IPS-NIHi11 (cell line): Measurements from ENCODE around the gene SZT2.

Experiments used
- DNase-seq: peaks from one replicate; pipeline ENCODE4 v3.0.0; 2012; ENCODE audit warnings: mixed read lengths, low spot score

SZT2 gene

DNA sequence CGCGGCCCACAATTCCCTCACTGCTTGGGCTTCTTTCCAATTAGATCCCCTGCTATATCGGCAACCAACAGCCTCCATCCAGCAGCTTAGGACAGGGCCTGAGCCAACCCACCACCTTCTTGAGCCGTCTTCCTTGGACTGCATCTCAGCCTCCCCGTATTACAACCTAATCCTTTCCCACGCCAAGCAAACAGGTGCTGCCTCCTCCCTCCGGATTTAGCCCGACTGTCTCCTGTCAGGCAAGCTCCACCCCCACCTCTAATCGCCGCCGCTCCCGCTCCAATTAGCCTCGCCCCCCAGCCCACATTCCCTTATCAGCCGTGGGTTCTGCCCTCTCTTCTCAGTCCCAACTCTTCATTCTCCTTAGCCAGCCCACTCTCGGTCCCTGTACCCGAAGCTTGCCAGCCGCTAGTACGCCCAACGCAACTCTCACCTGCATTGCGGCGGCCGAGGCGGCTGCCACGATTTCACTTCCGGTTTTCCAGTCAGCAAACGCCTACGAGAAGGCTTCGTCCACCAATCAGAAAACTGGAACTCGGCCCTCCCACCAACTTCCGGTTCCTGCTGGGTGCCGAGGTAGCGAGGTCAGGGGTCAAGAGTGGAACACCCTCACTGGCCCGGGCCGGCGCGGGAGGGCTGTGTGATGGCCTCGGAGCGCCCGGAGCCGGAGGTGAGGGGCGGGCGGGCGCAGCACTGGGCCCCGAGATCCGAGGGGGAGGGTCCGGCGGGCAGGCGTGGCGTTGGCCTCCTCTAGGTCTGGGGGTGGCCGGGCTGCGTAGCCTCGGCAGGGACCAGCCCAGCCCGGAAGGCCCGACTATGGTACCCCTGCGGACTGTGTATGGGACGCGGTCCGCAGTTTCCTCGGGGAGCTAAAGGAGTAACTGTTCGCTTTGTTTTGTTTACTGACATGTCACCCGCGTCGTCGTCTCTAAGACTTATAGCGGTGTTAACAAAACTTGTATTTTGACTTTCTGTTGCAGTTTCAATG is at the start of gene SZT2, which contains the start of gene MED8:
Gene SZT2 (plus strand): TSS at position 574 of the 988 bp plus-strand sequence. CDS start 70 bp downstream, at position 644.
Gene MED8 (minus strand): TSS at position 475 of the 988 bp plus-strand sequence. CDS start 36 bp downstream, at position 439.
- DNase-seq = peak; percentile 98

GRCh38 chr1:43340559-43340958 is 49.1 kb upstream of the SZT2 start:
- DNase-seq = no peak

DNA sequence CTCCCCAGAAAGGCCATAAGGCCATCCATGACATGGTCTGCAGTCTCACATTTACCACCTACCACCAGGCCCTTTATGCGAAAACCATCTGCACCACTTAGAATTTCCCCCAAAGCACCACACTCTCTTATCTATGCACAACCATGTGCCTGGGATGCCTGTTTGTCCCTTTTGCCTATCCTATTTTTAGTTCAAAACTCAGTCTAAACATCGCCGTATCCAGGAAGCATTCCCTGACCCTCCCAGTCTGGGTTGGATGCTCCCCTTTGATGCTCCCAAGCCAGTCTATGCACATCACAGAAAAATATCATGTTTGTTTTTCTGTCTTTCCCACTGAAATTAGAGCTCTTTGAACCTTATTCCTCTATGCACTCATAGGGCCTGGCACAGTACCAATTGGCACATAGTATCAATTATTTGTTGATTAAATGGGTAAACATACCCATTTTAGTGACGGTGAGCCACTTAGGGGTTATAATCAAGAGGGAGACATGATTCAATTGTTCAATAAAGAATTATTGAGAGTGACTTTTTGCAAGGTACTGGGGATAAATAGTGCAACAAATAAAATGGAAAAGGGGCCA is 45.3 kb upstream of the SZT2 start:
- DNase-seq = no peak

GRCh38 chr1:43345120-43345519 is 44.6 kb upstream of the SZT2 start:
- no peak for DNase-seq

- no peak for DNase-seq
Measured at GRCh38 chr1:43346636-43347035, 43.1 kb upstream of the SZT2 start.

GRCh38 chr1:43348343-43348808 is 41.3 kb upstream of the SZT2 start:
- DNase-seq = peak; percentile 55

- peak; percentile 99 for DNase-seq
Measured at GRCh38 chr1:43348809-43349593, 40.7 kb upstream of the SZT2 start.

DNA sequence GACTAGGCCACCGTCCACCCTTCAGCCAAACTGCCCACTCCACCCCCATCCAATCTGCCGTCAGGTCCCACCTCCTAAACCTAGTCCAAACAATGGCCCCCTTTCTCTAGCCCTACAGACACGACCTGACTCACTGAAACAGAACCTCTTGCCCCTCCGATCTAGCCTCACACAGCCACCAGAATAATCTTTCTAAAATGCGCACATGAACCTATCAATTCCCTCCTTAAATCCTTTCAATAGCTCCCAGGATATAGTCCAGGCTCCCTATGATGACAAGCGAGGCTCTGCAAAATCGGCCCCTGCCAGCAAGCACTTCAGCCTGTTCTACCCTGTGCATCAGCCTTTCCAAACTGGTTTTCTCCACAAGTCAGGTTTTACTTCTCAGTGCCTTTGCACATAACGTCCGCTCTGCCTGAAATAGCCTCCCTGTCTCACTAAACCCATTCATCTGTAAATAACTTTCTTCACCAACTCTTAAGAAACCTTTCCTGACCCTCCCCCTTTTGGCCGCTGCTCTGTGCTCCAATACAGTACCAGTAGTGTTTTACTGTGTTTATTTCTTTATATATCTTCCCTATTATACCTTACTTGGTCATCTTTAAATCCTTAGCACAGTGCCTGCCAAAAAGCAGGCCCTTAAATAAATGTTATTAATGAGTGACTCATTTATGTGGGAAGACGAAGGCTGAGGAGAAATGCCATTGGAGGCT is 39.9 kb upstream of the SZT2 start:
- no peak for DNase-seq

DNA sequence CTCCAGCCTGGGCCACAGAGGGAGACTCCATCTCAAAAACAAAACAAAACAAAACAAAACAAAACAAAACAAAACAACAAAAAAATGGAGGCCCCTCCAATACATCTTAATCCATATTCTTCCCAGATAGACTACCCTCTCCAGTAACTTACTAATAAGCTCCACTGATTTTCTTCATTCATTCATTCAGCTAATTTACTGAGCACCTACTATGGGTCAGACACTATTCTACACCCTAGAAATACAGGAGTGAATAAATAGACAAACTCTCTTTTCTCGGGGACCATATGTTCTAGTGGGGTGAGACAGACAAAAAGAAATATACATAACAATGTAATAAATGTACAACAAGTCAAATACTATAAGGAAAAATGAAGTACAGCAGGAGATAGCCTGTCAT is 38.7 kb upstream of the SZT2 start:
- no peak for DNase-seq

GRCh38 chr1:43351421-43352350 is 38.0 kb upstream of the SZT2 start:
- DNase-seq = no peak

- DNase-seq = no peak
Measured at GRCh38 chr1:43352351-43352705, 37.4 kb upstream of the SZT2 start.

DNA sequence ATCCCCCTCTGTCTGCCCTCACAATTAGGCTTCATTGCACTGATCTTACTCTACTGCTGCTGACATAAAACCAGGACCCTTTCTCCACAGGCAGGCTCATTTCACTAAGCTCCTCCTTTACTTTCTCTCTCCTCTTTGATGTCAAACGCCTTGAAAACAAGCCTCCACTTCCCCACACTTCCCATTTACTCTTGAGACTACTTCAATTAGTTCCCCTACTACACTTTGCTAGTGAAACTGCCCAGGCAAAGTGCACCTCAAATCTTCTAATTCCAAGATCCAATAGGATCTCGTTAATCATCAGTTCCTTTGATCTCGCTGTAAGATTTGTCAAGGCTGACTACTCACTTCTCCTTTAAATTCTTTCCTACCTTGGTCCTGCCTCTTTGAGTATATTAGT is 36.8 kb upstream of the SZT2 start:
- DNase-seq = no peak

DNA sequence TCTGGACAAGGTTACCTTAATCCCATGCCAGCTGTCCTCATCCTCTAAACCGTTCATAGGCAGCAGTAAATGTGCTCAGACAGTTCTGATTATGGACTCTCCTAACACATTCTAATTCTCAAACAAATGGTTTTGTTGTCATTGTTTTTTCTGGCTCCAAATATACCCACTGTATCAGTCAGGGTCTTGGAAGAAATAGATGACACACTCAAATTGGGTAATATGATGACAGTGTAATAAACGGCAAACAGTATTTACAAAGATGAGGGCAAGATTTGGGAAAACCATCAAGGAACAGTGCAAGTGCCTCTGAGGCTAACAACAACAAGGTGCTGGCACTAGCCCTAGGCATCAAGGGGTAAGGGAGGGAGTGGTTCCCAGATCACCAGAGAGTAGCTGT is 35.2 kb upstream of the SZT2 start:
- DNase-seq = no peak

DNA sequence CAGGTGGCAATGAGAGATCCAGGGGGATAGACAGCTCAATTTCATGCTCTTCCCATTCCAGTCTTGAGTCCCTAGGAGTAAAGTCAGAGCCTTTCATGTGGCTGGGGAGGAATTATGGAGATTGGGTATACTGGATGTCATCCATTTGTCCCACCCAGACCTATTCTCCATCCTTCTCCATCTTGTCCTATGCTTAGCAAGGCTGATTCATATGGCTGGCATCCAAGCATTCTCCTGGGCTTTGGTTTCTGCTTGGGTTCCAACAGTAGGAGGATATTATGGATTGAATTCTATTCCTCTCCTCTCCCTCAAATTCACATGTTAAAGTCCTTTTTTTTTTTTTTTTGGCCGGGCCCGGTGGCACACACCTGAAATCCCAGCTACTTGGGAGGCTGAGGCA is 34.8 kb upstream of the SZT2 start:
- DNase-seq = no peak

DNA sequence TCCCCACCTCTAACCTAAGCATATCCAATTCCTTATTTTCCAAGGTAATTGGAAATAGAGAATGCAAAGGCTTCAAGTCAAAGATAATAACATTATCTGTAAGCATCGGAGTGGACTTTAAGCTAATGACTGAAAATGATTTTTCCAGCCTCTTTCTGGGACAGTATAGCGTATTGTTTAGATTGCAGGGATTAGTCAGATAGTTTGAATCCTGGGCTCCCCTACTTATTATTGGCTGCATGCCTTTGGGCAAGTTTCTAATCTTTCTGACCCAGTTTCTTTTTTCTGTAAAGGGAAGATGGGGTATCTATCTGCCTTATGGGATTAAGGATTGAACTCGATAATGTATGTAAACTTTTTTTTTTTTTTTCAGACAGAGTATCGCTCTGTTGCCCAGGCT is 32.4 kb upstream of the SZT2 start:
- DNase-seq = no peak

DNA sequence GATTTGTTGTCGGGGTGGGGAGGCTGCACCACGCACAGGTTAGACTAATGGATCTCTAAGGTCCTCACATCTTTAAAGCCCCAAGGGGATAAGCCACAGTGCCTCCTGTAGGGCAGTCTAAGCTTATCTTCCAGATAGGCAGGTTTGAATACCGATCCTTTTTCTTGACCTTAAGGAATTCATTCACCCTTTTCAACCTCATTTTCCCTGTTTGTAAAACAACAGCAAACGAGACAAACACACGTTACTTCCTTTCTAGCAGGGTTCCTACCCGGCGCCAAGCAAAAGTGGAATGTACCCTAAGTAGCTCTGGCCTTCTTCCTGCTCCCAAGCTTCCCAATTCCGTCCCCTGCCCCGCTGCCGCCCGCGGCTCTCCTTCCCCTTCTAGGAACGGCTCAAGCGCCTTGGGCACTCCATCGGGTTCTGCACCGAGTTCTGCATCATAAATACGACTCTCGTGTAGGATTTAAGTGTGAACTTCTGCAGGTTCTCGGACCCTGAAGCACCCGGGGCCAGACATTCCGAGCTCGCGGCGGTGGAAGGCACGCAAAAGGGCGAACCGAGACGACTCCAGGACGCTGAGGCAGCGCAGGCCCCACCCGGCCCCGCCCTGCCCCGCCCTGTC is 31.5 kb upstream of the SZT2 start:
- peak; percentile 54 for DNase-seq

GRCh38 chr1:43358746-43359693 is 30.7 kb upstream of the SZT2 start, which contains the start of gene CDC20:
CDC20 (plus strand) TSS chr1:43358981; CDS start chr1:43359216, 235 bp downstream.
- DNase-seq = peak; percentile 94

DNA sequence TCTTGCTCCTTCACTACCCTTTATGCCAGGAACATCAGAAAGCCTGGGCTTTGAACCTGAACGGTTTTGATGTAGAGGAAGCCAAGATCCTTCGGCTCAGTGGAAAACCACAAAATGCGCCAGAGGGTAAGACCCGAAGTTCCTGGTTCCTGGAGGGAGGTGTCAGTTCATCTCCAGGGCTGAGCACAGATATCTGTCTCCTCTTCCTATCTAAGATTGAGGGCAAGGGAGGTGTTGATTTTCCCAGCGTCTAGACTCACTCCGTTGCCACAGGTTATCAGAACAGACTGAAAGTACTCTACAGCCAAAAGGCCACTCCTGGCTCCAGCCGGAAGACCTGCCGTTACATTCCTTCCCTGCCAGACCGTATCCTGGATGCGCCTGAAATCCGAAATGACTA is 30.0 kb upstream of the SZT2 start:
- no peak for DNase-seq

DNA sequence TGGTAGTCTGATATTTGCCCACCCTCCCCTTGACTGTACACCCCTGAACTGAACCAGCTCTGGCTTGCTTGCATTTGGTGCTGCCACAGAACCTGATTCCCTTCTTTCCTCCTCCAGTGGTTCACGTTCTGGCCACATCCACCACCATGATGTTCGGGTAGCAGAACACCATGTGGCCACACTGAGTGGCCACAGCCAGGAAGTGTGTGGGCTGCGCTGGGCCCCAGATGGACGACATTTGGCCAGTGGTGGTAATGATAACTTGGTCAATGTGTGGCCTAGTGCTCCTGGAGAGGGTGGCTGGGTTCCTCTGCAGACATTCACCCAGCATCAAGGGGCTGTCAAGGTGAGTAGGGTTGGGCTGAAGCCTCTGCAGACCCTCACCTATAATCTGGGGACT is 29.1 kb upstream of the SZT2 start:
- no peak for DNase-seq
